Transverse colon (tissue), 4 donors: ENCODE data around the gene CDK2AP2. TPM values are rescaled to one million over a fixed set of nuclear protein-coding genes. Genes with fewer than 3 reads are reported as not detected.
"Not testable (repeated sequence)": the region's sequence is repeated elsewhere in the genome, so short reads cannot be mapped to it uniquely, and the experiment has no call there.

Experiments
- DNase-seq: peaks from one replicate; pipeline ENCODE4 v3.0.0-alpha.2; 2019
- H3K27ac ChIP-seq, 4 donors: fragments of 200-600 bp; sonication (generic); 2 replicates each; pipeline ENCODE4 v1.5.1; 2016 to 2018; ENCODE audit warnings: inconsistent platforms in 4 of 4
- H3K27me3 ChIP-seq: fragments of 200-600 bp; sonication (generic); 2 replicates; pipeline ENCODE4 v1.5.1; 2017; ENCODE audit warnings: inconsistent platforms
- H3K36me3 ChIP-seq, 4 donors: fragments of 200-600 bp; sonication (generic); 2 replicates each; pipeline ENCODE4 v1.5.1; 2017 to 2019; ENCODE audit warnings: inconsistent platforms in 4 of 4
- H3K4me1 ChIP-seq, 4 donors: fragments of 200-600 bp; sonication (generic); 2 replicates each; pipeline ENCODE4 v1.5.1; 2017 to 2020; ENCODE audit warnings: inconsistent platforms in 4 of 4
- H3K4me3 ChIP-seq, 4 donors: fragments of 200-600 bp; sonication (generic); 1 replicate in 1 of 4; 2 replicates in 3 of 4; pipeline versions ENCODE4 v1.5.1 to v1.6.1; 2017 to 2019; ENCODE audit warnings: inconsistent platforms in 4 of 4
- H3K9me3 ChIP-seq, 2 donors: fragments of 200-600 bp; sonication (generic); 2 replicates each; pipeline ENCODE4 v1.5.1; 2017 to 2019; ENCODE audit warnings: inconsistent platforms in 2 of 2
- EP300 ChIP-seq: sonication (generic); formaldehyde crosslinking; IDR thresholded peaks from one replicate; pipeline ENCODE4 v1.6.1; 2017; ENCODE audit warnings: antibody characterized with exemption, low read depth
- POLR2A ChIP-seq: fragments of 450-650 bp; IDR thresholded peaks from one replicate; pipeline ENCODE4 v1.6.1; 2016; ENCODE audit warnings: antibody characterized with exemption, mild to moderate bottlenecking, moderate library complexity
- POLR2AphosphoS5 ChIP-seq, 3 donors: sonication (generic); formaldehyde crosslinking; IDR thresholded peaks; one replicate each; pipeline ENCODE4 v1.6.1; 2016; ENCODE audit warnings: antibody characterized with exemption in 3 of 3
- WGBS, 2 donors: methylation state at CpG; one replicate each; pipeline ENCODE4 v1.1.5; 2018; ENCODE audit warnings: low coverage in 1 of 2; 5-methylcytosine and 5-hydroxymethylcytosine counted together
- in situ Hi-C, 4 donors: fragments of 200-750 bp; cut with MboI; loops; one replicate each; pipeline versions ENCODE4 v1.15.0 to v1.15.1; 2017; ENCODE audit warnings: low sequenced_read_pairs in 3 of 4, low pct_ligation_motif_present in 1 of 4, low pct_unique_long_range_greater_than_20kb in 1 of 4
- intact Hi-C: fragments of 100-400 bp; cut with DNase I; formaldehyde crosslinking; loops from one replicate; pipeline ENCODE4 v1.15.1; 2023; ENCODE audit warnings: low total_unique reads
- total RNA-seq, 4 donors: library from RNA; depleted of rRNA; stranded (reverse); fragments of >200 nt; gene quantifications; one replicate each; pipeline ENCODE4 v1.1.0, GENCODE V29; 2016
- TF ChIP-seq, protein P1 (sequence below), 5 experiments: fragments of 200-600 bp in 3 of 5; fragments of 450-650 bp in 2 of 5; sonication (generic) in 3 of 5; IDR thresholded peaks; 1 replicate in 2 of 5; 2 replicates in 3 of 5; pipeline ENCODE4 v1.5.1; 2016 to 2017; ENCODE audit warnings: antibody characterized with exemption in 5 of 5, inconsistent platforms in 3 of 5, mild to moderate bottlenecking in 2 of 5, moderate library complexity in 1 of 5

Gene CDK2AP2
- total RNA-seq, 4 donors from 2014 or later: 49.4 to 140 (median 83.4) TPM

DNA sequence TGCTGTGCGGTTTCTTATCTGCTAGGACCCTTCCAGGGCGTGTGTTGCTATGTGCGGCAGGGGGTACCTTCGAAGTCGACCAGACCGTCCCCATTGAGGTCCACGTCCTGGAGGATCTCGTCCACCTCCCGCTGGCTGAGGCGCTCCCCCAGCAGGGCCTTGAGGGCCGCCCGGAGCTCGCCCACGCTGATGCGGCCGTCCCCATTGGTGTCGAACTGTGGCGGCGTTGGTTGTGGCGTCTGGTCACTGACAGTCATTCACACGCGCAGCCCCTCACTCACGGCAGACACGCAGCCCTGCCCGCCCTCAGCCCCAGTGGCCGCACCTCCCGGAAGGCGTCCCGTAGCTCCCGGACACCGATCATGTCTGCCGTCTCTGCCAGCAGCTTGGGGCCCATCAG, 11.8 kb upstream of the CDK2AP2 start:
- H3K4me1 ChIP-seq: peaks cover 0 to 11% (median 7%) of the 10 kb centered on the region in 4 donors
- in situ Hi-C loops: no loop called here
- H3K27ac ChIP-seq: no peak overlapping the region
- H3K27me3 ChIP-seq: peaks cover 6% of the 10 kb centered on the region
- WGBS, 2 donors: 94% methylated on average over 32 of the region's 32 CpGs; no CpG with 5 or more reads in 1 of the 2 donors
- H3K4me3 ChIP-seq: no peak overlapping the region
- H3K9me3 ChIP-seq: no peaks in the 10 kb centered on the region
- TF ChIP-seq POLR2A (no peak), POLR2AphosphoS5 (IDR thresholded peaks at IDR 0.05) (no peak), EP300 (no peak)
- TF ChIP-seq, protein P1, sequence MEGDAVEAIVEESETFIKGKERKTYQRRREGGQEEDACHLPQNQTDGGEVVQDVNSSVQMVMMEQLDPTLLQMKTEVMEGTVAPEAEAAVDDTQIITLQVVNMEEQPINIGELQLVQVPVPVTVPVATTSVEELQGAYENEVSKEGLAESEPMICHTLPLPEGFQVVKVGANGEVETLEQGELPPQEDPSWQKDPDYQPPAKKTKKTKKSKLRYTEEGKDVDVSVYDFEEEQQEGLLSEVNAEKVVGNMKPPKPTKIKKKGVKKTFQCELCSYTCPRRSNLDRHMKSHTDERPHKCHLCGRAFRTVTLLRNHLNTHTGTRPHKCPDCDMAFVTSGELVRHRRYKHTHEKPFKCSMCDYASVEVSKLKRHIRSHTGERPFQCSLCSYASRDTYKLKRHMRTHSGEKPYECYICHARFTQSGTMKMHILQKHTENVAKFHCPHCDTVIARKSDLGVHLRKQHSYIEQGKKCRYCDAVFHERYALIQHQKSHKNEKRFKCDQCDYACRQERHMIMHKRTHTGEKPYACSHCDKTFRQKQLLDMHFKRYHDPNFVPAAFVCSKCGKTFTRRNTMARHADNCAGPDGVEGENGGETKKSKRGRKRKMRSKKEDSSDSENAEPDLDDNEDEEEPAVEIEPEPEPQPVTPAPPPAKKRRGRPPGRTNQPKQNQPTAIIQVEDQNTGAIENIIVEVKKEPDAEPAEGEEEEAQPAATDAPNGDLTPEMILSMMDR (IDR thresholded peaks at IDR 0.05): no peak
- no peaks in the 10 kb centered on the region for H3K36me3 ChIP-seq
- intact Hi-C loops: no loop called here
- DNase-seq: no peak

DNA sequence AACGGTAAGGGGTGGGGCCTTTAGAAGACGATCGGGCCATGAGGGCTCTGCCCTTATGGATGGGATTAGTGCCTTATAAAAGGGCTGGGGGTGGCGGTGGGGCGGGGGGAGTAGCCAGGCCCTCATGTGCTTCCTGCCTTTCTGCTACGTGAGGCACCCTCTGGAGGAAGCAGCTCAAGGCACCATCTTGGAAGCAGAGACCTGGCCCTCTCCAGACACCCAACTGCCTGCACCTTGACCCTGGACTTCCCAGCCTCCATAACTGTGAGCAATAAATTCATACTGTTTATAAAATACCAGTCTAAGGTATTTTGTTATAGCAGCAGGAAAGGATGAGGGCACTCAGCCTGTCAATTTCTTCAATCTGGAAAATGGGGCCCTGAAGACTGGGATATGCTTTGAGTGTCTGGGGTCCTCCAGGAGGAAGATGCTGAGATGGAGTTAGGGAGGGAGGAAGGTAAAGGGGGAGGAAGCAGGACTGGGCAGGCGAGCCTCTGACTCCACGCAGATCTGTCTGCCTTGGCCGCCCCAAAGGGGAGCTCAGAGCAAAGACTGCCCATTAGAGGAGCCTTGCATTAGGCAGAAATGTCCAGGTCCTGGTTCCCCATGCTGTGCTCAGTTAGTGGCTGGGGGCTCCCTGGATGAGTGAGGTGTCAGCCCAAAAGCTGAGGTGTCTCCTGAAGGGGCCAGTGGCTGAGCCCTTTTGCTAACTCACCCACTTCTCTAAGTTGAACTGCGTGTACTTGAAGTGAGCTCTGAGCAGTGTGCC, 10.0 kb upstream of the CDK2AP2 start:
- no peaks in the 10 kb centered on the region for H3K9me3 ChIP-seq
- 73 to 77% methylated on average over 2 to 10 of the region's 10 CpGs for WGBS, 2 donors
- no peak overlapping the region for H3K27ac ChIP-seq
- no peak for DNase-seq
- intact Hi-C loops (no loop called here), in situ Hi-C loops (no loop called here)
- peaks cover 10% of the 10 kb centered on the region for H3K27me3 ChIP-seq
- TF ChIP-seq POLR2AphosphoS5 (IDR thresholded peaks at IDR 0.05): no peak
- no peak for TF ChIP-seq POLR2A
- TF ChIP-seq, protein P1 (IDR thresholded peaks at IDR 0.05): no peak
- no peak for TF ChIP-seq EP300
- H3K4me3 ChIP-seq: no peak overlapping the region
- H3K4me1 ChIP-seq: no peaks in the 10 kb centered on the region
- no peaks in the 10 kb centered on the region for H3K36me3 ChIP-seq

GRCh38 chr11:67516806-67517205, 8.8 kb upstream of the CDK2AP2 start:
- H3K9me3 ChIP-seq: no peaks in the 10 kb centered on the region
- H3K27ac ChIP-seq: no peak overlapping the region
- intact Hi-C loops (no loop called here), in situ Hi-C loops (no loop called here)
- no peak for TF ChIP-seq POLR2A
- TF ChIP-seq EP300: no peak
- TF ChIP-seq, protein P1 (IDR thresholded peaks at IDR 0.05): no peak
- TF ChIP-seq POLR2AphosphoS5 (IDR thresholded peaks at IDR 0.05): no peak
- H3K4me1 ChIP-seq: no peaks in the 10 kb centered on the region
- no peak for DNase-seq
- no peak overlapping the region for H3K4me3 ChIP-seq
- H3K36me3 ChIP-seq: no peaks in the 10 kb centered on the region
- H3K27me3 ChIP-seq: peaks cover 10% of the 10 kb centered on the region
- WGBS, 2 donors: 91% methylated on average over 9 of the region's 9 CpGs; no CpG with 5 or more reads in 1 of the 2 donors

- intact Hi-C loops (no loop called here), in situ Hi-C loops (no loop called here)
- Histone ChIP-seq H3K36me3 (no peaks in the 10 kb centered on the region), H3K4me3 (no peak overlapping the region), H3K27me3 (peaks cover 10% of the 10 kb centered on the region), H3K4me1 (peaks cover 0 to 1% (median under 1%) of the 10 kb centered on the region in 4 donors), H3K27ac (no peak overlapping the region), H3K9me3 (no peaks in the 10 kb centered on the region)
- no peak for DNase-seq
- TF ChIP-seq EP300 (no peak), POLR2A (no peak), POLR2AphosphoS5 (IDR thresholded peaks at IDR 0.05) (no peak)
- TF ChIP-seq, protein P1 (IDR thresholded peaks at IDR 0.05): no peak
- 75 to 83% methylated on average over 5 to 7 of the region's 7 CpGs for WGBS, 2 donors
These were observed 6.2 kb upstream of the CDK2AP2 start for GRCh38 chr11:67514116-67514515.

DNA sequence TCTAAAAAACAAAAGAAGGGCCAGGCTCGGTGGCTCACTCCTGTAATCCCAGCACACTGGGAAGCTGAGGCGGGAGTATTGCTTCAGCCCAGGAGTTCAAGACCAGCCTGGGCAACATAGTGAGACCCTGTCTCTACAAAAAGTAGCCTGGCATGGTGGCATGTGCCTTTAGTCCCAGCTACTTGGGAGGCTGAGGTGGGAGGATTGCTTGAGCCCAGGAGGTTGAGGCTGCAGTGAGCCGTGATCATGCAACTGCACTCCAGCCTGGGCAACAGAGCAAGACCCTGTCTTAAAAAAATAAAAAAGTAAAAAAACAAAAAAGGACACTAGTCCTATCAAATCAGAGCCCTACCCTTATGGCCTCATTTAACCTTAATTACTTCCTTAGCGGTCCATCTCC, 3.6 kb upstream of the CDK2AP2 start:
- intact Hi-C loops, H3K27ac ChIP-seq, H3K4me3 ChIP-seq, H3K36me3 ChIP-seq, DNase-seq, H3K9me3 ChIP-seq, in situ Hi-C loops: not testable (repeated sequence)
- WGBS, 2 donors: 86% methylated on average over 4 of the region's 4 CpGs; no CpG with 5 or more reads in 1 of the 2 donors
- Histone ChIP-seq H3K4me1 (peaks cover 9 to 18% (median 16%) of the 10 kb centered on the region in 4 donors), H3K27me3 (peaks cover 10% of the 10 kb centered on the region)
